Gastrocnemius medialis (tissue), 4 donors: ENCODE results near the gene RBM45.

Experiments
- POLR2A ChIP-seq, 2 donors: fragments of 450-650 bp; IDR thresholded peaks; one replicate each; pipeline ENCODE4 v1.6.1; 2017; ENCODE audit warnings: antibody characterized with exemption in 2 of 2, mild to moderate bottlenecking in 2 of 2, moderate library complexity in 2 of 2
- TF ChIP-seq, protein P1 (sequence below), 5 experiments: fragments of 450-650 bp in 3 of 5; fragments of 200-600 bp in 2 of 5; sonication (generic) in 2 of 5; IDR thresholded peaks in 4 of 5; conservative IDR thresholded peaks in 1 of 5; 1 replicate in 4 of 5; 2 replicates in 1 of 5; pipeline ENCODE4 v1.5.1; 2016 to 2019; ENCODE audit warnings: antibody characterized with exemption in 5 of 5, mild to moderate bottlenecking in 3 of 5, moderate library complexity in 3 of 5

DNA sequence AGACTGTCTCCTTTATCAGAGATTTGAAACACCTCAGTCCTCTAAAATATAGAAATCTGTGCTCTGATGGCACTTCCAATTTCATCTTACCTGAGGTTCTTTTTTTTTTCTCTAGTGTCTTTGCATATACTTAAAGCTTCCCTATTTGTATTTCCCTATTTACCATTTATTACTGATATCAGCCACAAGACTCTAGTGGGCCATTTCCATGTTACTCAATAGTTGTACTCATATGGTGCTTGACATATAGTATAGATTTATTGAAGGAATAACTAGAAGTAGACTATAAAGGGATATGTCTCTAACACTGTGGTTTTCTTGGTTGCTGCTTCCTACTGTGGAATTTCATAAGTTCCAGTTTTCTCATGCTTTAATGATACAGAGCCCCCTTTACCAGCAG lies 3.0 kb downstream of the RBM45 start:
- no peak for TF ChIP-seq POLR2A (IDR thresholded peaks at IDR 0.05)
- TF ChIP-seq, protein P1, sequence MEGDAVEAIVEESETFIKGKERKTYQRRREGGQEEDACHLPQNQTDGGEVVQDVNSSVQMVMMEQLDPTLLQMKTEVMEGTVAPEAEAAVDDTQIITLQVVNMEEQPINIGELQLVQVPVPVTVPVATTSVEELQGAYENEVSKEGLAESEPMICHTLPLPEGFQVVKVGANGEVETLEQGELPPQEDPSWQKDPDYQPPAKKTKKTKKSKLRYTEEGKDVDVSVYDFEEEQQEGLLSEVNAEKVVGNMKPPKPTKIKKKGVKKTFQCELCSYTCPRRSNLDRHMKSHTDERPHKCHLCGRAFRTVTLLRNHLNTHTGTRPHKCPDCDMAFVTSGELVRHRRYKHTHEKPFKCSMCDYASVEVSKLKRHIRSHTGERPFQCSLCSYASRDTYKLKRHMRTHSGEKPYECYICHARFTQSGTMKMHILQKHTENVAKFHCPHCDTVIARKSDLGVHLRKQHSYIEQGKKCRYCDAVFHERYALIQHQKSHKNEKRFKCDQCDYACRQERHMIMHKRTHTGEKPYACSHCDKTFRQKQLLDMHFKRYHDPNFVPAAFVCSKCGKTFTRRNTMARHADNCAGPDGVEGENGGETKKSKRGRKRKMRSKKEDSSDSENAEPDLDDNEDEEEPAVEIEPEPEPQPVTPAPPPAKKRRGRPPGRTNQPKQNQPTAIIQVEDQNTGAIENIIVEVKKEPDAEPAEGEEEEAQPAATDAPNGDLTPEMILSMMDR (IDR thresholded peaks at IDR 0.05 in 4 of 5, conservative IDR thresholded peaks at IDR 0.05 in 1 of 5): no peak
